Ishikawa (cell line): ENCODE results near the gene FOXN3.

Experiments
- CEBPB ChIP-seq: IDR thresholded peaks from 2 replicates; pipeline ENCODE4 v1.6.1; 2012
- EGR1 ChIP-seq: IDR thresholded peaks from 2 replicates; pipeline ENCODE4 v1.6.1; 2012
- FOXM1 ChIP-seq: IDR thresholded peaks from 2 replicates; pipeline ENCODE4 v1.6.1; 2012; ENCODE audit warnings: low read depth, borderline replicate concordance
- RAD21 ChIP-seq: IDR thresholded peaks from 2 replicates; pipeline ENCODE4 v1.6.1; 2012; ENCODE audit warnings: low read depth
- TEAD4 ChIP-seq: IDR thresholded peaks from 2 replicates; pipeline ENCODE4 v1.6.1; 2012
- YY1 ChIP-seq: IDR thresholded peaks from 2 replicates; pipeline ENCODE4 v1.6.1; 2012; ENCODE audit warnings: low read depth

DNA sequence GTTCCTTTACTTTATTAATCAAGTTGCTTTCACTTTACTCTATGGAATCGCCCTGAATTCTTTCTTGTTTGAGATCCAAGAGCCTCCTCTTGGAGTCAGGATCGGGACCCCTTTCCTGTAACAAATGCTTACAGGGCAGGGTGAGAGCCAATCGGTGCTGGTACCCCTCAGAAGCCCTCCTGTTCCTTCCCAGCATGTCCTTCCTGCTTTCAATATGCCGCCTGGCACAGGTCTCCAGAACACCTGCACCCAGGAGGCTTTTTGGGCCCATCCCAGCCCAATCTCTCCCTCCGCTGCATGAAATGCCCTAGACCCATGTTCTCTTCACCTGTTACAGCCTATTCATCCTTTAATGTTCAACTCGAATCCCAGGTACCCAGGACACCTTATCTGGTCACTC lies 122.2 kb downstream of the FOXN3 start:
- no peak for TF ChIP-seq CEBPB
- no peak for TF ChIP-seq TEAD4
- TF ChIP-seq RAD21: no peak
- no peak for TF ChIP-seq EGR1
- TF ChIP-seq YY1: no peak
- no peak for TF ChIP-seq FOXM1
